SU-DHL-6 (cell line): ENCODE measurements around the gene CDH13.

Source experiments
- CTCF ChIP-seq: fragments of 200-600 bp; sonication (generic); IDR thresholded peaks from one replicate; pipeline ENCODE4 v1.5.1; 2017; ENCODE audit warnings: antibody characterized with exemption, mild to moderate bottlenecking, low read length, moderate library complexity; ENCODE audit not compliant: insufficient read depth, poor library complexity, severe bottlenecking
- EZH2phosphoT487 ChIP-seq: fragments of 200-600 bp; sonication (generic), shearing (Covaris generic); conservative IDR thresholded peaks from 2 replicates; pipeline ENCODE4 v1.6.1; 2018; ENCODE audit warnings: mild to moderate bottlenecking, antibody characterized with exemption, low read length, moderate library complexity, mixed read lengths

- TF ChIP-seq CTCF (no peak), EZH2phosphoT487 (no peak)
Observed at GRCh38 chr16:82996814-82997213, 370.0 kb downstream of the CDH13 start.
